Activated CD8-positive, alpha-beta memory T cell treated with anti-CD3 and anti-CD28 coated beads, Interleukin-2, amount 50 U/mL, for 24 hours (primary cell): Measurements from ENCODE around the gene DLST.

Experiments used
- DNase-seq: peaks from one replicate; pipeline ENCODE4 v3.0.0-alpha.2; 2020; ENCODE audit errors: extremely low read depth

DLST gene

GRCh38 chr14:74940956-74941565, 59.3 kb downstream of the DLST start:
- DNase-seq = no peak

GRCh38 chr14:74941676-74942097, 60.0 kb downstream of the DLST start:
- DNase-seq = peak; percentile 49

GRCh38 chr14:74942181-74942580, 60.5 kb downstream of the DLST start:
- DNase-seq = no peak

- DNase-seq = no peak
Observed at GRCh38 chr14:74942608-74943007, 60.9 kb downstream of the DLST start.

- no peak for DNase-seq
Observed at GRCh38 chr14:74945261-74945851, 63.6 kb downstream of the DLST start.

GRCh38 chr14:74945852-74946658, 64.3 kb downstream of the DLST start:
- DNase-seq = peak; percentile 40

- DNase-seq = no peak
Observed at GRCh38 chr14:74946659-74947281, 65.1 kb downstream of the DLST start.

GRCh38 chr14:74947353-74948227, 65.9 kb downstream of the DLST start:
- no peak for DNase-seq

- DNase-seq = no peak
Observed at GRCh38 chr14:74948228-74949175, 66.8 kb downstream of the DLST start.

- no peak for DNase-seq
Observed at GRCh38 chr14:74949191-74949601, 67.5 kb downstream of the DLST start.

GRCh38 chr14:74949859-74950573, 68.3 kb downstream of the DLST start:
- no peak for DNase-seq

- no peak for DNase-seq
Observed at GRCh38 chr14:74950795-74951442, 69.2 kb downstream of the DLST start.

- no peak for DNase-seq
Observed at GRCh38 chr14:74951443-74952179, 69.9 kb downstream of the DLST start.

- no peak for DNase-seq
Observed at GRCh38 chr14:74952180-74952665, 70.5 kb downstream of the DLST start.

- no peak for DNase-seq
Observed at GRCh38 chr14:74952697-74953484, 71.2 kb downstream of the DLST start.
